Hematopoietic multipotent progenitor cell treated with erythropoietin and hydrocortisone succinate and interleukin-3 and kit ligand, for 17 days (in vitro differentiated cells): ENCODE results near the gene UQCRHL.
A peak's percentile ranks its signal among the peaks of the same experiment; 100 is the strongest.
"Not testable (repeated sequence)": the region's sequence is repeated elsewhere in the genome, so short reads cannot be mapped to it uniquely, and the experiment has no call there.

ENCODE experiments used
- DNase-seq: peaks from one replicate; pipeline ENCODE4 v3.0.0-alpha.2; 2015; ENCODE audit warnings: low spot score

The UQCRHL gene

DNA sequence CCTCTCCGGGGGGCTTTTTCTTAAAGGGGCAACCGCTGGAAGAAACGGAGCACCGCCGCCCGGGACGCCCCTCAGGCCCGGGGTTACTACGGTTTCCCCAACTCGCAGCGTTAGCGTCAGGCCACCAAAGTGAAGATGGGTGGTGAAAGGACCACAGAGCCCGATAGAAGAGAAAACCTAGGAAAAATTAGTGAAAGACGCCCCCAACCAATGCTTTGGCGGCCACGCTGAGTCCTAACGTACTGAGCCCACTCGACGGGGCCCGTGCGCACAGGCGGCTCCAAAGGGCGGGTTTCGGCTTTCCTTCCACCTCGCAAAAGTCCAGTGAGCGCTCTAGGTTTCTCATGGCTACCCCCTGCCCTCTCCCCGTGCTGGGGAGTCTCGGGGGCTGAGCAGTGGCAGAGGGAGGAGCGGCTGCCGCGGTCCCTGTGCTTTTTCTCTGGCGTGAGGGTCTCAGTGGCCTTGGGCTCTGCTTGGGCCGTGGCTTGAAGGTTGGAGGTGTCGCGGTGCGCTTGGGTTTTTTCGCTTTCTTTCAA, 27.8 kb upstream of the UQCRHL start:
- no peak for DNase-seq

DNA sequence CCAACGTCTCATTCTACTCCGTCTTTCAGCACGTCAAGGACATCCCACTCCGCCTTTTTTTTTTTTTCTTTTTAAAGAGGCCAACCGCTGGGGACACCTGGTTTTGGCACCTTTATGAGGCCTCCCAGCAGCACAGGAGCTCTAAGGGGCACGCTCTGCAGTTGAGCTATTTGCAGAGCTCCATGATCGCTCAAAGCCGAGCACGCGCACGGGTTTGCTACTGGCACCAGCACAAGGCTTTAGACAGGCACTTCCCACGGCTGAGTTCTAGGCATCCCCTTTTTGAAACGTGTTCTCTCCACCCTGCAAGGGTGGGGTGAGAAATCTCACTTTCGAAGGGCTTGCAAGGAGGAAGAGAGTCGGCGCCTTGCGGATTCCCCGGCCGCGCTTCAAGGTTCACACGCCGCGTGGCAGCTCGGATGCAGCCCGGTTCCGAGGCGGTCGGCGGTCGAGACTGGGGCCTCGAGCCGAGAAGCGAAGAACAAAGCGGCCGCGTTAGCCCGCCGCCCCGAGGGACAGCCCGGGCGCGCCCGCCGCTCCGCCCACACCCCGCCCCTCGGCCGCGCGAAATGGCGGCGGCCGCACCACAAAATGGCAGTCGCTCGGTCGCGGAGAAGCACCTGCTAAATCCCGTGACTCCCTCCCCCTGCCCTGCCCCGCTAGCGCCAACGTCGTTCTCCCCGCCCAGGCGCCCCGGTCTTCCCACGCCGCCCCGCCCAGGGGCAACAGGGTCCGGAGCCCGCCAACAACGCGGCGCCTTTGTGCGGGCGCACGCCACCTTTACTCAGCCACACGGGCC, 27.2 kb upstream of the UQCRHL start:
- DNase-seq = peak; percentile 84

- DNase-seq = peak; percentile 26
Measured at GRCh38 chr1:15833842-15834405, 26.5 kb upstream of the UQCRHL start.

DNA sequence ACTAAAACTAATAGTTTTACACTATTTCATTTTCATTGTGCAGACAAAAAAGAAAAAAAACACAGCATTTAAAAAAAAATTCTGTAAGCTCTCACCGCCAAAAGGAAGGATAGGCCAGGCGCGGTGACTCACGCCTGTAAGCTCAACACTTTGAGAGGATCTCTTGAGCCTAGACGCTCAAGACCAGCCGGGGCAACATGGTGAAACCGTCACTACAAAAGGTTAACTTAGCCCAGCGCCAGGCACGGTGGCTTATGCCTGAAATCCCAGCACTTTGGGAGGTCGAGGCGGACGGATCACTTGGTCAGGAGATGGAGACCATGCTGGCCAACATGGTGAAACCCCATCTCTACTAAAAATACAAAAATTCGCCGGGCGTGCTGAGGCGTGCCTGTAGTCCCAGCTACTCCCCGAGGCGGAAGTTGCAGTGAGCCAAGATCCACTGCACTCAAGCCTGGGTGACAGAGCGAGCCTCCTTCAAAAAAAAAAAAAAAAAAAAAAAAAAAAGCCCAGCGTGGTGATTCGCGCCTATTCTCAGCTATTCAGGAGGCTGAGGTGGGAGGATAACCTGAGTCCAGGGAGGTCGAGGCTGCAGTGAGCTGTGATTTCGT, 25.7 kb upstream of the UQCRHL start:
- no peak for DNase-seq

- DNase-seq = no peak
Measured at GRCh38 chr1:15830258-15830657, 22.8 kb upstream of the UQCRHL start.

DNA sequence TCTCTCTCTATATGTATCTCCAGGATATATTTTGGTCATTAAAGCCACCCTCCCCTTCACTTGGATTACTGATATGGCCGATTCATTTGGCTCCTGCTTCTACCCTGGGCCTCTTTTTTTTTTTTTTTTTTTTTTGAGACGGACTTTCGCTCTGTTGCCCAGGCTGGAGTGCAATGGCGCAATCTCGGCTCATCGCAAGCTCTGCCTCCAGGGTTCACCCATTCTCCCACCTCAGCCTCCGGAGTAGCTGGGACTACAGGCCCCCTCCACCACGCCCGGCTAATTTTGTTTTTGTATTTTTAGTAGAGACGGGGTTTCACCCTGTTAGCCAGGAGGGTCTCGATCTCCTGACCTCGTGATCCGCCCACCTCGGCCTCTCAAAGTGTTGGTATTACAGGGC, 21.5 kb upstream of the UQCRHL start:
- not testable (repeated sequence) for DNase-seq

DNA sequence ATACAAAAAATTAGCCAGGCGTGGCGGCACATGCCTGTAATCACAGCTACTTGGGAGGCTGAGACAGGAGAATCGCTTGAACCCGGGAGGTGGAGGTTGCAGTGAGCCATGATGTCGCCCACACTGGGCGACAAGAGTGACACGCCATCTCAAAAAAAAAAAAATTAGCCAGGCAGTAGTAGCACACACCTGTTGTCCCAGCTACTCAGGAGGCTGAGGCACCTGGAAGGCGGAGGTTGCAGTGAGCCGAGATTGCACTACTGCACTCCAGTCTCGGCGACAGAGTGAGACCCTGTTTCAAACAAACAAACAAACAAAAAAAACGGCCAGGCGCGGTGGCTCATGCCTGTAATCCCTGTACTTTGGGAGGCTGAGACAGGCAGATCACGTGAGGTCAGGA, 20.1 kb upstream of the UQCRHL start:
- not testable (repeated sequence) for DNase-seq

DNA sequence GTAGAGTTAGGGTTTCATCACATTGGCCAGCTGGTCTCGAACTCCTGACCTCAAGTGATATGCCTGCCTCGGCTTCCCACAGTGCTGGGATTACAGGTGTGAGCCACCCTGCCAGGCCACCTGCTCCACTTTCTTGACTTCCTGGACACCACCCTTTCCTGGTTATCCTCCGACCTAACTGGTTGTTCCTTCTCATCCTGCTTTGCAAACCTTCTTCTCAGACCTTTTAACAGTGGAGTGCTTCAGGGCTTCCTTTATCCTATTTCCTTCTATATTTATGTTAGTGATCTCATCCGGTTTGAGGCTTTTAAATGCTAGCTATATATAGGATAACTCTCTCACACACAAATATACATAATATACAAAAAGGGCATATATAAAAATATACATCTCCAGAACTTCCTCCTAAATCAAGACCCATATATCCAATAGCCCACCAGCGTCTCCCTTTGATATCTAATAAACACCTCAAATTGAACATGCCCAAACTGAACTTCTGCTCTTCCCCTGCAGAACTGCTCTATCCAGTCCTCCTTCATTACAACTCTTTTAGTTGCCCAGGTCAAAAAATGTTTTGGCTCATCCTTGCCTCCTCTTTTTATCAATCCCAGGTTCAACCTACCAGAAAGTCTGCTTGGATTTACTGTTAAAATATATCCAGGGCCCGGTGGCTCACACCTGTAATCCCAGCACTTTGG, 19.5 kb upstream of the UQCRHL start:
- DNase-seq = no peak

DNA sequence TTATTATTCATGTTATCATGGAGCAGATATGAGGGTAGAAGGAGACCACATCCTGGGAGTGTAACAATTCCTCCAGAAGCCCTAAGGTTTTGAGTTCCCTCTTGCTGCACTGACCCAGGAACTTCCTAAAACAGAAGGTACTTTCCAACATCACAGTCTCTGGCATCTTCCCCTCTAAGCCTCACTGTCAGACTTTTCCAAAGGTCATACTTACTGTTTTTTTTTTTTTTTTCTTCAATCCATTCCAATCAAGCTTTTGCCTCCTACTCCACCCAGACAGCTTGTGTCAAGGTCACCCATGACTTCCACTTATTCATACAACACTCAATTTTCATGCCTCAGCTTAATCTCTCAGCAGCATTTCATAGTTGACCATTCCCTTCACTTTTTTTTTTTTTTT, 18.4 kb upstream of the UQCRHL start:
- no peak for DNase-seq

DNA sequence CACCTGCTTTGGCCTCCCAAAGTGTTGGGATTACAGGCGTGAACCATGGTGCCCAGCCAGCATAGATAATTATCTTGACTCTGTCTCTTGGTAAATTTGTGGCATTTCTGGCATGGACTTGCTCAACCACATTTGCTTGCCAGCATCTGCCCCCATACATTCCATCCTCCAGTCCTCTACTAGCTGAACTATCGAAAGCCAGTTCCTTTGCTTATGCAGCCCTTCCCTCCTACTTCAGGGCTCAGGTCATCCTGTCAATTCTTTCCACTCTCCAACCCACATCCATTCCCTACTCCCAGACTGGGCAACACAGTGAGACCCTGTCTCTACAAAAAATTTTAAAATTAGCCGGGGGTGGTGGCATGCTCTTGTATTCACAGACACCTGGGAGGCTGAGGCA, 13.0 kb upstream of the UQCRHL start:
- DNase-seq = no peak

GRCh38 chr1:15816674-15817073, 9.2 kb upstream of the UQCRHL start:
- no peak for DNase-seq

DNA sequence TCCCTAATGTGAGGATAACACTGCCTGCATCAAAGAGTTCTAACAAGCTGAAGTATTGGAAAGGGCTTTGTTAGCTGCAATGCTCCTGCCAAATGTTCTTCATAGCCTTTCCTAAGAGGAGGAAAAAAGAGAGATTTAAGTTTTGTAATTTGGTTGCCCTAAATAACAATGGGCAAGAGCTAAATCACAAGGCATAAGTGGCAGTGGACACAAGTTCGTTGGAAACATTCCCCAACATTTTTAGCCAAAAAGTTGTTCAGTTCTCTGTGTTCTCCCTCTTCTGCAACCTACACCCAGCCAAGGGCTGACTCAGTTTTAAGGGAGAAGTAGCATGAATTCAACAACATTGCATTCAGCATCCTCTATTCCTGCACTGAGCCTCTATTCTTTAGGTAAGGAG, 2.6 kb upstream of the UQCRHL start:
- no peak for DNase-seq

DNA sequence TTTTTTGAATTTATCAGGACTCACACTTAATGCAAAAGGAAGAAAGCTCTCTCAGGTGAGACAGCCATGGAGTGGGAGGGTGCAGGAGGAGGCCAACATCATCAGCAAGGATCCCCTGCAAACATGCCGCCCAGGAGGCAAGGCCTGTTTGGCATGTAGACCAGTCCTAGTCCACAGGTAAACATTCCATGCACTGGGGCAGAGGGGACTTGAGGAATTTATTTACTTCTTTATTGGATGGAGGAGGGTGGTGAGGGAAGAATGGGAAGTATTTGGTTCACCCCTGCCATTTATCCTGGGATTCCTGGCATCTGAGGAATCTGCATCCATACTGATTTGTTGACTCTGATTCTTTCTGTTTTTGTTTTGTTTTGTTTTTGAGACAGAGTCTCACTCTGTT, 1.5 kb upstream of the UQCRHL start:
- DNase-seq = no peak

DNA sequence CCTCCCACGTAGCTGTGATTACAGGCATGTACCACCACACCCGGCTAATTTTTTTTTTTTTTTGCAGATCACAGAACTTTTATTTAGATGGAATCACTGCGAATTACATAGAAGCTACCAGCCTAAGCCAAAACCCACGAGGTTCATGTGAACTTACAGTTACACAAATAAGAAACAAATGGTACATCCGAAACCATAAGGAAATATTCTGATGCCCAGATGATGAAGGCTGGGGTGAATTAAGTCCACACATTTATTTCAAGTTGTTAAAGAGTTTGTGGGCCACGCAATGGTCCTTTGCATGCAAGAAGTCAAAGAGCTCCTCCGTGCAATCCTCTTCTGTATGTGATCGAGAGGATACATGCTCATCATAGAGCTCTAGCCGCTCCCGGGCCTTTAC, 328 bp downstream of the UQCRHL start:
- DNase-seq = no peak

DNA sequence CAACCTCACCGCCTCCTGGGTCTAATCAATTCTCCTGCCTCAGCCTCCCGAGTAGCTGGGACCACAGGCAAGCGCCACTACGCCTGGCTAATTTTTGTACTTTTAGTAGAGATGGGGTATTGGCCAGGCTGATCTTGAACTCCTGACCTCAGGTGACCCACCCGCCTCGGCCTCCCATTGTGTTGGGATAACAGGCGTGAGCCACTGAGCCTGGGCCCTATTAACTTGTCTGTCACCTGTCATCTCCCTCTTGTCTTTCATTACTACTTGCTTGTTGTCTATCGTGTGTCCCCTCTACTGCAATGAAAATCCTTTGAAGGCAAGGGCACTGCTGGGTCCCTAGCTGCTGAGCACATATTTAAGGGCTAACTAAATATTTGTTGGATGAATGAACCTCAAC, 3.4 kb downstream of the UQCRHL start:
- DNase-seq = no peak

GRCh38 chr1:15803380-15803779, 4.1 kb downstream of the UQCRHL start:
- DNase-seq = peak; percentile 37

DNA sequence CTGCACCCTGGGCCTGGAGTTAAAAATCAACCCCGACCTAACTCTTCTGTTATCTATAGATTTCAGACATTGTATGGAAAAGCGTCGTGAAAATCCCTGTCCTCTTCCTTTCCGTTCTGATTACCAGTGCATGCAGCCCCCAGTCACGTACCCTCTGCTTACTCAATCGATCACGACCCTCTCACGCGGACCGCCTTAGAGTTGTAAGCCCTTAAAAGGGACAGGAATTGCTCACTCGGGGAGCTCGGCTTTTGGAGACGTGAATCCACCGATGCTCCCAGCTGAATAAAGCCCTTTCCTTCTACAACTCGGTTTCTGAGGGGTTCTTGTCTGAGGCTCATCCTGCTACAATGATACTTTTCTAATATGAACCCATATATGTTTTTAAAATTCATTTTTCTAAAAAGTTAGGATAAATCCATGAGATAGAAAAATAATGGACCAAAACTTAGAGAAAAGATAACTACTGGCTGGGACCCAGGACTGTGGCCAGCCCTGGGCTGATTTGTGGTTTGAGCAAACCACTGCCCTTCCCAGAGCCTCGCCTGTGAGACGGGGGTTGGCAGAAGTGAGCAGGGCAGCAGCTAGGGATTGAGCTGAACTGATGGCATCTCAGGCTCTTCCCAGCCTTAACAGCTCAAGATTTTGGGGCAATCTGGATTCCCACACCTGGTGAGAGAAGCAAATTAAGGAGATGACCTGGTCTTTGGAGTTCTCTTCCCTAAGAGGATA, 5.0 kb downstream of the UQCRHL start:
- no peak for DNase-seq

DNA sequence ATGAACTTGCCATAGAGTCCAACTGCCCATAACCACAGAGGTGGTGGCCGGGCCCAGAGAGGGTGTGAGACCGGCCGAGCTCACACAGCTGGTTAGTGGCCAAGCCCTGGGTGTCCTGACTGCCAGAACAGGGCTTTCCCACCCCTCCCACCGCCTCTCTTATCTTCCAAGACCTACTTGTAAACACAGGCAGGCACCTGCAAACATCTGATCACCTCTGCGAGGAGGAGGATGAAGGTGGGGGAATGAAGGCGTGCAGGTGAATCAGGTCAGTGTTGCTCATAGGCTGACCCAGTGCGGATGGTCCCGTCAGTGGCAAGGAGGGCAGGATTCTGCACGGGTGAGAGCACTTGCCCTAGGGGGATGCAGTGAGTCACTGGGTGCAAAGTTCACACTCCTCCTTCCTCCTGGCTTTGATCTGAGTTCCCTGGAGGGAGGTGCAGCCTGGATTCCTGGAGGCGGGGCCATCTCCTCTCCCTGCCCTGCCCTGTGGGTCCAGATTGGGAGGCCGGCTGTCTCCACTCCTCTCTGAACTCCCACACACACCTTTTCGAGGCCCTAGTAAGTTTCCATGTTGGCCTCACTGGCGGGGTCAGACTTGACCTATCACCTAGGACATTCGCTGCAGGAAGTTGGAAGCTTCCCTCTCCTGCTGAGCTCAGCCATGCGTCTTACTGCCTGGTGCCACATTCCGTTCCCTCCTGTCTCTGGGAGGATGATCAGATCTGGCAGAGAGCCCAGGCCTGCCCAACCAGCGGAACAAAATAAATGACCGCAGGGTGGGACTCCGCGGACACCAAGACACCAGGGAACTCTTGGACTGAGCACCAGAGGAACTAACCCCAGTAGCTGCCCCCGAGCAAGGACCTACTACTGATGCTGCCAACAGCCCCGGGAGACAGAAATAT, 7.3 kb downstream of the UQCRHL start:
- no peak for DNase-seq

DNA sequence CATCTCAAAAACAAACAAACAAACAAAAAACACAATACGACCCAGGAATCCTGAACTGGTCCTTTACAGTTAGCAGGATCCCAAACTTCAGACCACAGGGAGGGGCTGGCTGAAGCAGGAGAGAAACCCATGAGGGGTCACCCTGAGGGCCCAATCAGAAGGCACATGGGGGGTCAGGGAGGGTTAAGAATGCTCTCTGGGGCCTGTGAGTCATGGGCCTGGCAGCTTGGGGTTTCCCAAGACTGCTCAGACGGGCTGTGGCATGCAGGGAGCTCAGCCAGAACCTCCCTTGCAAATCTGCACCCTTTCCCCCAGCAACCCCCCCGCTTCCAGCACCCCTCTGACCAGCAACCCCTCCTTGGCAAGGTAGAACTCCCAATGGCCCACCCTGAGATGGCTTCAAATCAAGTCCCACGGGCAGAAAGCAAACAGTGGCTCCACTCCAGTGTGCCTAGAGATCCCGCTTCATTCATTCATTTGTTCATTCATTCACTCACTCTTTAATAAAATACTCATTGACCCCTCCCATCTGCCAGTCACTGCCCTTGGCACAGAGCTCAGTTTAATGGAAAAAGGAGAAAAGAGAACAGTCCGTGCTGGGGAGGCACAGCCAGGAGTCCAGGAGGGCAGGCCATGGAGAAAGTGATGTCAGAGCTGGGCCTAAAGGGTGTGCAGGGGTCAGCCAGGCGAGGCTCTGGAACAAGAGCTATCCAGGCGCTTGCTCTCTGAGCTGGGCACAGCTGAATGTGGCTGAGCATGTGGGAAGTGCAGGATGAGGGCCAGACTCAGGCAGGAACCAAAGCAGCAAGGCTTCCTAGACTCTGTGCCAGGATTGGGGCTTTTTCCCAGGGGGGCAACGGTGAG, 8.2 kb downstream of the UQCRHL start:
- DNase-seq = no peak
